ENCODE results near the gene ANKRD31. TPM values are rescaled to one million over a fixed set of nuclear protein-coding genes. Genes with fewer than 3 reads are reported as not detected.

ANKRD31 gene
- total RNA-seq, 1 experiment from 2014 or later, result 0.26 TPM

DNA sequence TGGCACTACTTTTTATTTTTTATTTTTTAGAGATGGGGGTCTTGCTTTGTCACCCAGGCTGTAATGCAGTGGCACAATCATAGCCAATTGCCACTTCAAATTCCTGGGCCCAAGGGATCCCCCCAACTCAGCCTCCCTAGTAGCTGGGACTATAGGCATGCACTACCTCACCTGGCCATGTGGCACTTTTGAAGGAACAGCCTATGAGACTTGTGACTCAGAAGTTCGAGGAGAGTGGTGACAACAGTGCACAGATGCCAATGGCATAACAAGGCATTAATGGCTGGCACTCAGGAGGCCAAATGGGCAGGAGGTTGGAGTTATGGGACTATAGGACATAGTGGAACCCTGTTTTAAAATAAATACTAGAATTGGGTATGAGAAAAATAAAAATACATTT is 33.7 kb downstream of the ANKRD31 start:
- Histone ChIP-seq H3K36me3 (ENCODE audit: low read depth, low read length) (no peaks in the 10 kb centered on the region), H3K4me2 (ENCODE audit: low read length) (no peak overlapping the region), H3K79me2 (ENCODE audit: low read length) (no peaks in the 10 kb centered on the region), H3K4me1 (ENCODE audit: insufficient read depth, low read length) (0 out of 2 replicates have a peak, but pooled peaks cover 5% of the 10 kb centered on the region), H3F3A (ENCODE audit: low read length, unreplicated experiment) (no peaks in the 10 kb centered on the region), H3K4me3 (ENCODE audit: low read length) (no peak overlapping the region), H3K9me2 (replicated peaks; ENCODE audit: low read length) (no peaks in the 10 kb centered on the region), H3K27ac (ENCODE audit: low read length) (no peak overlapping the region), H3K9me3 (ENCODE audit: low read length) (no peaks in the 10 kb centered on the region), H4K20me1 (ENCODE audit: low read length) (no peaks in the 10 kb centered on the region), H3K9ac (ENCODE audit: low read length) (no peak overlapping the region), H3K27me3 (ENCODE audit: low read length) (no peaks in the 10 kb centered on the region), H2AFZ (ENCODE audit: low read length) (no peak overlapping the region)
- no peak for ATAC-seq
- no peak for TF ChIP-seq EZH2 (IDR thresholded peaks at IDR 0.05; ENCODE audit: low read length, unreplicated experiment)
- DNase-seq, result peak; percentile 5
- POLR2A ChIA-PET (ENCODE audit: unreplicated experiment), result no interaction called here
- BruUV-seq (replicated peaks), result no TSS peak
- CTCF ChIA-PET, result no interaction called here
- intact Hi-C loops (cut with micrococcal nuclease), result no loop called here

DNA sequence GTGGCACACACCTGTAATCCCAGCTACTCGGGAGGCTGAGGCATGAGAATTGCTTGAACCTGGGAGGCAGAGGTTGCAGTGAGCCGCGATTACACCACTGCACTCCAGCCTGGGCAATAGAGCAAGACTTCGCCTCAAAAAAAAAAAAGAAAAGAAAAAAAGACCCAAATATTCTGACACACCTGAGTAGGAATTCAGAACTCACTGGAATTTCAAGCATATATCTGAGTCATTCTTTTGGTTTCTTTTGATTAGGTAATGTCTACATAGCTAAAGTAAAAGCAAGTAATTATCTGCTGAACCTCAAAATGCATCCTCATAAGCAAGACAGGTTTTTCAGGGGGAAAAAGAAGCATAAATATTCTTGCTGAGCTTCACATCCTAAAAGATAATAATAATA is 35.9 kb downstream of the ANKRD31 start:
- H3K79me2 ChIP-seq (ENCODE audit: low read length), result no peaks in the 10 kb centered on the region
- H4K20me1 ChIP-seq (ENCODE audit: low read length), result no peaks in the 10 kb centered on the region
- no peak overlapping the region for H2AFZ ChIP-seq (ENCODE audit: low read length)
- H3K4me1 ChIP-seq (ENCODE audit: insufficient read depth, low read length), result 0 out of 2 replicates have a peak, but pooled peaks cover 5% of the 10 kb centered on the region
- H3K9me2 ChIP-seq (replicated peaks; ENCODE audit: low read length), result no peaks in the 10 kb centered on the region
- no peaks in the 10 kb centered on the region for H3K36me3 ChIP-seq (ENCODE audit: low read depth, low read length)
- no peak overlapping the region for H3K4me2 ChIP-seq (ENCODE audit: low read length)
- no peaks in the 10 kb centered on the region for H3K27me3 ChIP-seq (ENCODE audit: low read length)
- no peaks in the 10 kb centered on the region for H3K9me3 ChIP-seq (ENCODE audit: low read length)
- peak; percentile 53 for DNase-seq
- no peak overlapping the region for H3K9ac ChIP-seq (ENCODE audit: low read length)
- BruUV-seq (replicated peaks), result no TSS peak
- TF ChIP-seq, protein P1, sequence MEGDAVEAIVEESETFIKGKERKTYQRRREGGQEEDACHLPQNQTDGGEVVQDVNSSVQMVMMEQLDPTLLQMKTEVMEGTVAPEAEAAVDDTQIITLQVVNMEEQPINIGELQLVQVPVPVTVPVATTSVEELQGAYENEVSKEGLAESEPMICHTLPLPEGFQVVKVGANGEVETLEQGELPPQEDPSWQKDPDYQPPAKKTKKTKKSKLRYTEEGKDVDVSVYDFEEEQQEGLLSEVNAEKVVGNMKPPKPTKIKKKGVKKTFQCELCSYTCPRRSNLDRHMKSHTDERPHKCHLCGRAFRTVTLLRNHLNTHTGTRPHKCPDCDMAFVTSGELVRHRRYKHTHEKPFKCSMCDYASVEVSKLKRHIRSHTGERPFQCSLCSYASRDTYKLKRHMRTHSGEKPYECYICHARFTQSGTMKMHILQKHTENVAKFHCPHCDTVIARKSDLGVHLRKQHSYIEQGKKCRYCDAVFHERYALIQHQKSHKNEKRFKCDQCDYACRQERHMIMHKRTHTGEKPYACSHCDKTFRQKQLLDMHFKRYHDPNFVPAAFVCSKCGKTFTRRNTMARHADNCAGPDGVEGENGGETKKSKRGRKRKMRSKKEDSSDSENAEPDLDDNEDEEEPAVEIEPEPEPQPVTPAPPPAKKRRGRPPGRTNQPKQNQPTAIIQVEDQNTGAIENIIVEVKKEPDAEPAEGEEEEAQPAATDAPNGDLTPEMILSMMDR (conservative IDR thresholded peaks at IDR 0.05; ENCODE audit: low read depth, low read length), result no peak
- TF ChIP-seq EZH2 (IDR thresholded peaks at IDR 0.05; ENCODE audit: low read length, unreplicated experiment) (no peak), EZH2phosphoT487 (IDR thresholded peaks at IDR 0.05; ENCODE audit: borderline replicate concordance, low read length) (no peak)
- no peak overlapping the region for H3K27ac ChIP-seq (ENCODE audit: low read length)
- intact Hi-C loops (cut with micrococcal nuclease), result no loop called here
- H3F3A ChIP-seq (ENCODE audit: low read length, unreplicated experiment), result no peaks in the 10 kb centered on the region
- no peak overlapping the region for H3K4me3 ChIP-seq (ENCODE audit: low read length)
- ChIA-PET CTCF (no interaction called here), POLR2A (ENCODE audit: unreplicated experiment) (no interaction called here)
- ATAC-seq, result no peak

DNA sequence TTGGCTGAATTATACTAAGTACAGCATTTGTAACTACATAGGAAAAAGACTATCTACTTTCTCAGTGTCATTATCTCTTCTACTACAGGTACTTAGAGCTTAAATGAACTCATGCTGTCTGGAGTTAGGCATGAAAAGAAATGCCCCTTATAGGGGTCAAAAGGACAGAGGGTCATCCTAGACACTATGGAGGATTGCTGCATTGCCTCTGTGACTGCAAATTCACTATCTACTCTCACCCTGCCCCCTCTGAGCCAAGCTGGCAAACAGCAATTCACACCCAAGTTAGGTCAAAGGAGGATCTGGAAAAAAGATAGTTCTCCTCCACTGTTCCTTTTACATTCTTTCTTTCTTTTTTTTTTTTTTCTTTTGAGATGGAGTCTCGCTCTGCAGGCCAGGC is 36.7 kb downstream of the ANKRD31 start:
- ATAC-seq (no peak), DNase-seq (no peak)
- Histone ChIP-seq H3K27me3 (ENCODE audit: low read length) (no peaks in the 10 kb centered on the region), H3K4me1 (ENCODE audit: insufficient read depth, low read length) (0 out of 2 replicates have a peak, but pooled peaks cover 5% of the 10 kb centered on the region), H3K9ac (ENCODE audit: low read length) (no peak overlapping the region), H3K4me3 (ENCODE audit: low read length) (no peak overlapping the region), H3K27ac (ENCODE audit: low read length) (no peak overlapping the region), H3K9me3 (ENCODE audit: low read length) (no peaks in the 10 kb centered on the region), H2AFZ (ENCODE audit: low read length) (no peak overlapping the region), H3K4me2 (ENCODE audit: low read length) (no peak overlapping the region), H4K20me1 (ENCODE audit: low read length) (no peaks in the 10 kb centered on the region), H3K79me2 (ENCODE audit: low read length) (no peaks in the 10 kb centered on the region), H3K9me2 (replicated peaks; ENCODE audit: low read length) (no peaks in the 10 kb centered on the region), H3K36me3 (ENCODE audit: low read depth, low read length) (no peaks in the 10 kb centered on the region), H3F3A (ENCODE audit: low read length, unreplicated experiment) (no peaks in the 10 kb centered on the region)
- intact Hi-C loops (cut with micrococcal nuclease), result no loop called here
- no TSS peak for BruUV-seq (replicated peaks)
- TF ChIP-seq, protein P1 (conservative IDR thresholded peaks at IDR 0.05; ENCODE audit: low read depth, low read length), result no peak
- TF ChIP-seq EZH2 (IDR thresholded peaks at IDR 0.05; ENCODE audit: low read length, unreplicated experiment) (no peak), EZH2phosphoT487 (IDR thresholded peaks at IDR 0.05; ENCODE audit: borderline replicate concordance, low read length) (no peak)
- POLR2A ChIA-PET (ENCODE audit: unreplicated experiment), result no interaction called here
- CTCF ChIA-PET, result no interaction called here

All from PC-3 (cell line).